GM21381 (cell line): ENCODE measurements around the gene SPTBN4.
"Not testable (repeated sequence)": the region's sequence is repeated elsewhere in the genome, so short reads cannot be mapped to it uniquely, and the experiment has no call there.

Experiments used
- ATAC-seq: cut with Tn5 transposase; IDR thresholded peaks from one replicate; pipeline ENCODE4 v1.9.1; 2021; ENCODE audit warnings: mild to moderate bottlenecking, moderate library complexity; ENCODE audit not compliant: unreplicated experiment

SPTBN4 gene

GRCh38 chr19:40585241-40585981 lies 118.6 kb downstream of the SPTBN4 start:
- no peak for ATAC-seq

- no peak for ATAC-seq
Measured at GRCh38 chr19:40585982-40586422, 119.2 kb downstream of the SPTBN4 start.

- ATAC-seq, result no peak
Measured at GRCh38 chr19:40586611-40587010, 119.8 kb downstream of the SPTBN4 start.

- no peak for ATAC-seq
Measured at GRCh38 chr19:40588110-40588854, 121.5 kb downstream of the SPTBN4 start.

- ATAC-seq, result no peak
Measured at GRCh38 chr19:40588926-40589569, 122.2 kb downstream of the SPTBN4 start.

GRCh38 chr19:40589591-40590429 lies 123.0 kb downstream of the SPTBN4 start:
- no peak for ATAC-seq

- ATAC-seq, result no peak
Measured at GRCh38 chr19:40590464-40591265, 123.9 kb downstream of the SPTBN4 start.

- ATAC-seq, result not testable (repeated sequence)
Measured at GRCh38 chr19:40591724-40592123, 124.9 kb downstream of the SPTBN4 start.

GRCh38 chr19:40592170-40592569 lies 125.4 kb downstream of the SPTBN4 start:
- ATAC-seq, result no peak

- ATAC-seq, result no peak
Measured at GRCh38 chr19:40594255-40594654, 127.5 kb downstream of the SPTBN4 start.

GRCh38 chr19:40594657-40595091 lies 127.9 kb downstream of the SPTBN4 start:
- ATAC-seq, result no peak

GRCh38 chr19:40596608-40597328 lies 130.0 kb downstream of the SPTBN4 start:
- no peak for ATAC-seq

GRCh38 chr19:40597329-40597838 lies 130.6 kb downstream of the SPTBN4 start:
- ATAC-seq, result no peak

- no peak for ATAC-seq
Measured at GRCh38 chr19:40598121-40598917, 131.5 kb downstream of the SPTBN4 start.

GRCh38 chr19:40598918-40599307 lies 132.1 kb downstream of the SPTBN4 start:
- ATAC-seq, result no peak

GRCh38 chr19:40599331-40599901 lies 132.6 kb downstream of the SPTBN4 start:
- ATAC-seq, result no peak

GRCh38 chr19:40599902-40600569 lies 133.2 kb downstream of the SPTBN4 start:
- no peak for ATAC-seq
